DND-41 (cell line): Measurements from ENCODE around the gene GIN1.

Source experiments
- ATAC-seq: fragments of 200-7000 bp; cut with Tn5 transposase; 3 replicates; pipeline ENCODE4 v1.9.1; 2021; ENCODE audit warnings: low read depth; ENCODE audit not compliant: insufficient read depth
- DNase-seq: peaks from one replicate; pipeline ENCODE4 v3.0.0-alpha.2; 2020
- H2AFZ ChIP-seq: 2 replicates; pipeline ENCODE4 v1.6.0; 2012; ENCODE audit warnings: low read depth, low read length
- H3K27ac ChIP-seq: 2 replicates; pipeline ENCODE4 v1.5.1; 2012; ENCODE audit warnings: low read length, inconsistent platforms
- H3K27me3 ChIP-seq: fragments of 200-600 bp; sonication (generic); 2 replicates; pipeline ENCODE4 v1.6.0; 2012; ENCODE audit warnings: low read length, mild to moderate bottlenecking, inconsistent platforms; ENCODE audit not compliant: insufficient read depth, poor library complexity
- H3K36me3 ChIP-seq: 2 replicates; pipeline ENCODE4 v1.5.1; 2012; ENCODE audit warnings: low read length, inconsistent platforms; ENCODE audit not compliant: insufficient read depth
- H3K4me1 ChIP-seq: 2 replicates; pipeline ENCODE4 v1.5.1; 2012; ENCODE audit warnings: mild to moderate bottlenecking, low read length; ENCODE audit not compliant: insufficient read depth
- H3K4me2 ChIP-seq: 2 replicates; pipeline ENCODE4 v1.6.0; 2012; ENCODE audit warnings: mild to moderate bottlenecking, moderate library complexity, low read length, inconsistent platforms; ENCODE audit not compliant: insufficient read depth
- H3K4me3 ChIP-seq, 2 experiments: fragments of 200-600 bp in 1 of 2; shearing (Covaris generic) in 1 of 2; 2 replicates each; pipeline ENCODE4 v1.5.1; 2012 to 2016; ENCODE audit warnings: inconsistent platforms in 2 of 2, low read length in 2 of 2, mild to moderate bottlenecking in 2 of 2, low read depth in 1 of 2, moderate library complexity in 1 of 2
- H3K79me2 ChIP-seq: 2 replicates; pipeline ENCODE4 v1.6.0; 2012; ENCODE audit warnings: low read length, inconsistent platforms; ENCODE audit not compliant: insufficient read depth
- H3K9ac ChIP-seq: 2 replicates; pipeline ENCODE4 v1.6.0; 2012; ENCODE audit warnings: low read depth, mild to moderate bottlenecking, inconsistent platforms, low read length, moderate library complexity
- H3K9me3 ChIP-seq: 2 replicates; pipeline ENCODE4 v1.5.1; 2012; ENCODE audit warnings: low read length, moderate library complexity, mild to moderate bottlenecking, inconsistent platforms; ENCODE audit not compliant: insufficient read depth, severe bottlenecking
- H4K20me1 ChIP-seq: 2 replicates; pipeline ENCODE4 v1.6.0; 2012; ENCODE audit warnings: low read length; ENCODE audit not compliant: insufficient read depth
- EZH2 ChIP-seq: IDR thresholded peaks from 3 replicates; pipeline ENCODE4 v1.6.1; 2012; ENCODE audit warnings: borderline replicate concordance, low read depth, mild to moderate bottlenecking, moderate library complexity, low read length, inconsistent platforms; ENCODE audit not compliant: severe bottlenecking
- TF ChIP-seq, protein P1 (sequence below): IDR thresholded peaks from 2 replicates; pipeline ENCODE4 v1.5.1; 2012; ENCODE audit warnings: borderline replicate concordance, low read length, moderate library complexity, mild to moderate bottlenecking; ENCODE audit not compliant: poor library complexity, severe bottlenecking; ENCODE audit errors: extremely low read depth

Gene GIN1

GRCh38 chr5:103128202-103128601, 8.3 kb upstream of the GIN1 start:
- TF ChIP-seq EZH2 = no peak
- TF ChIP-seq, protein P1, sequence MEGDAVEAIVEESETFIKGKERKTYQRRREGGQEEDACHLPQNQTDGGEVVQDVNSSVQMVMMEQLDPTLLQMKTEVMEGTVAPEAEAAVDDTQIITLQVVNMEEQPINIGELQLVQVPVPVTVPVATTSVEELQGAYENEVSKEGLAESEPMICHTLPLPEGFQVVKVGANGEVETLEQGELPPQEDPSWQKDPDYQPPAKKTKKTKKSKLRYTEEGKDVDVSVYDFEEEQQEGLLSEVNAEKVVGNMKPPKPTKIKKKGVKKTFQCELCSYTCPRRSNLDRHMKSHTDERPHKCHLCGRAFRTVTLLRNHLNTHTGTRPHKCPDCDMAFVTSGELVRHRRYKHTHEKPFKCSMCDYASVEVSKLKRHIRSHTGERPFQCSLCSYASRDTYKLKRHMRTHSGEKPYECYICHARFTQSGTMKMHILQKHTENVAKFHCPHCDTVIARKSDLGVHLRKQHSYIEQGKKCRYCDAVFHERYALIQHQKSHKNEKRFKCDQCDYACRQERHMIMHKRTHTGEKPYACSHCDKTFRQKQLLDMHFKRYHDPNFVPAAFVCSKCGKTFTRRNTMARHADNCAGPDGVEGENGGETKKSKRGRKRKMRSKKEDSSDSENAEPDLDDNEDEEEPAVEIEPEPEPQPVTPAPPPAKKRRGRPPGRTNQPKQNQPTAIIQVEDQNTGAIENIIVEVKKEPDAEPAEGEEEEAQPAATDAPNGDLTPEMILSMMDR = no peak
- Histone ChIP-seq H3K4me1 (peaks cover 3% of the 10 kb centered on the region; the same call in 1 of the 2 replicates), H3K9ac (no peak overlapping the region), H3K4me3 (no peak overlapping the region), H3K27me3 (no peaks in the 10 kb centered on the region), H3K27ac (no peak overlapping the region), H3K36me3 (peaks cover 2% of the 10 kb centered on the region; the same call in 1 of the 2 replicates), H3K9me3 (no peaks in the 10 kb centered on the region), H3K79me2 (peaks cover 47% of the 10 kb centered on the region), H4K20me1 (0 out of 2 replicates have a peak, but pooled peaks cover 2% of the 10 kb centered on the region), H2AFZ (no peak overlapping the region), H3K4me2 (no peak overlapping the region)
- ATAC-seq = no peak
- no peak for DNase-seq

- Histone ChIP-seq H3K27me3 (no peaks in the 10 kb centered on the region), H3K36me3 (peaks cover 2% of the 10 kb centered on the region; the same call in 1 of the 2 replicates), H3K79me2 (peaks cover 56% of the 10 kb centered on the region), H4K20me1 (0 out of 2 replicates have a peak, but pooled peaks cover 2% of the 10 kb centered on the region), H3K9me3 (no peaks in the 10 kb centered on the region), H3K4me1 (peaks cover 11% of the 10 kb centered on the region), H3K4me3 (no peak overlapping the region), H3K4me2 (no peak overlapping the region), H3K9ac (no peak overlapping the region), H3K27ac (no peak overlapping the region), H2AFZ (no peak overlapping the region)
- no peak for ATAC-seq
- DNase-seq = no peak
- TF ChIP-seq, protein P1 = no peak
- no peak for TF ChIP-seq EZH2
Observed at GRCh38 chr5:103127292-103127817, 7.4 kb upstream of the GIN1 start.

GRCh38 chr5:103126557-103126956, 6.6 kb upstream of the GIN1 start:
- peaks cover 64% of the 10 kb centered on the region for H3K79me2 ChIP-seq
- no peaks in the 10 kb centered on the region for H3K9me3 ChIP-seq
- peaks cover 19% of the 10 kb centered on the region for H3K4me1 ChIP-seq
- H3K27me3 ChIP-seq = no peaks in the 10 kb centered on the region
- ATAC-seq = no peak
- 0 out of 2 replicates have a peak, but pooled peaks cover 2% of the 10 kb centered on the region for H4K20me1 ChIP-seq
- H3K27ac ChIP-seq = no peak overlapping the region
- TF ChIP-seq, protein P1 = no peak
- TF ChIP-seq EZH2 = no peak
- no peak overlapping the region for H2AFZ ChIP-seq
- no peak overlapping the region for H3K9ac ChIP-seq
- DNase-seq = no peak
- H3K36me3 ChIP-seq = peaks cover 2% of the 10 kb centered on the region; the same call in 1 of the 2 replicates
- no peak overlapping the region for H3K4me3 ChIP-seq
- H3K4me2 ChIP-seq = no peak overlapping the region
